Measurements from ENCODE around the gene RCL1.
"Not testable (repeated sequence)": the region's sequence is repeated elsewhere in the genome, so short reads cannot be mapped to it uniquely, and the experiment has no call there.

The RCL1 gene

DNA sequence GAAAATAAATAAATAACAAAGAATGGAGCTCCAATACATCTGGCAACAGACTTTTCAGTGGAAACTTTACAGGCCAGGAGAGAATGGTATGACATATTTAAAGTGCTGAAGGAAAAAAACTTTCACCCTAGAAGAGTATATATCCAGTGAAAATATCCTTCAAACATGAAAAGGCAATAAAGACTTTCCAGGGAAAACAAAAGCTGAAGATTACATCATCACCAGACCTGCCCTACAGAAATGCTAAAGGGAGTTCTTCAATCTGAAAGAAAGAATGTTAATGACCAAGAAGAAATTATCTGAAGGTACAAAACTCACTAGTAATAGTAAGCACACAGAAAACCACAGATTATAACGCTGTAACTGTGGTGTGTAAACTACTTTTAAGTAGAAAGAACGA lies 8.3 kb upstream of the RCL1 start:
- no peak for DNase-seq

DNA sequence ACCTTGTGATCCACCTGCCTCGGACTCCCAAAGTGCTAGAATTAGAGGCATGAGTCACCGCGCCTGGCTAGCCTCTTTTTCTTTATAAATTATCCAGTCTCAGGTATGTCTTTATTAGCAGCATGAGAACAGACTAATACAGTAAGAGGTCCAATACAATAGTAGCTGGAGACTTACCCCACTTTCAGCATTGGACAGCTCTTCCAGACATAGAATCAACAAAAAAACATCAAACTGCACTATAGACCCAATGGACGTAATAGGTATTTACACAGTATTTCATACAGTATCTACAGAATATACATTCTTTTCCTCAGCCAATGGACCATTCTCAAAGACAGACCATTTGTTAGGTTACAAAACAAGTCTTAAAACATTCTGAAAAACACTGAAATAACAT lies 6.1 kb upstream of the RCL1 start:
- no peak for DNase-seq

DNA sequence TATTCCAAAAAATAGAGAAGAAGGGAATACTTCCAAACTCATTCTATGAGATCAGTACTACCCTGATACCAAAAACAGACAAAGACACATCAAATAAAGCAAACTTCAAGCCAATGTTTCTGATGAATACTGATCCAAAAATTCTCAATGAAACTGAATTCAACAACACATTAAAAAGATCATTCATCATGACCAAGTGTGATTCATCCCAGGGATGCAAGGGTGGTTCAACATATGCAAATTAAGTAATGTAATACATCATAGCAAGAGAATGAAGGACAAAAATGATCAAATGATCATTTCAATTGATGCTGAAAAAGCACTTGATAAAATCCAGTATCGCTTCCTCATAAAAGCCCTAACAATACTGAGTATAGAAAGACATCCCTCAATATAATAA lies 4.9 kb upstream of the RCL1 start:
- DNase-seq = no peak

DNA sequence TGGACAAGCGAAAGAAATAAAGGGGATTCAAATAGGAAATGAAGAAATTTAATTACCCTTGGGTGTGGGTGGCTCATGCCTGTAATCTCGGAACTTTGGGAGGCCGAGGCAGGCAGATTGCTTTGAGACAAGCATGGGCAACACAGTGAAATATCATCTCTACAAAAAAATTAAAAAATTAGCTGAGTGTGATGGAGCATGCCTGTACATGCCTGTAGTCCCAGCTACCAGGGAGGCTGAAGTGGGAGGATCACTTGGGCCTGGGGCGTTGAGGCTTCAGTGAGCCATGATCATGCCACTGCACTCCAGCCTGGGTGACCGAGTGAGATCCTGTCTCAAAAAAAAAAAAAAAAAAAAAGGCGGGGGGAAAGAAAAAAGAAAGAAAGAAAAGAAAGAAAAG lies 4.0 kb upstream of the RCL1 start:
- DNase-seq = no peak

DNA sequence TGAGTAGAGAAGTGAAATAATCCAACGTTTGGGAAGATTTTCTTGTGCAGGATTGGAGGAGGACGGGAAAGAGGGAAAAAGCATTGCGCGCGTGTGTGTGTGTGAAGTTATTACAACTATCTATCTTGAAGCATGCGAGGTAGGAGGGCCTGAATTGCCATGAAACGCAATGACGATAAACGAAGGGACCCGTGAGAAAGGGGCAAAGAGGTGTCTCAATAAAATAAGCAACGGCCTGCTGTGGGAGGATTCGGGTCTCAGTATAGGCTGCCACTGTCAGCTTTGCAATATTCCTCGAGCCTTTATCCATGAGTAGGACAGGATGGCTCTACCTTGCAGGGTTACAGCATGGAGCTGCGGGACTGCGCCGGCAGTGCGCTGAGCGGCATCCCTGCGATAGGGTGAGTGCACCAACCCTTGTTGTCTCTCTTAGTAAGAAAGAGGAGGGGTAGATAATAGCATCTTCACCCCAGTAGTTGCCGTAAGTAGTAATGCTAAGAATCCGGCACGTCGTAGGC lies 631 bp upstream of the RCL1 start:
- DNase-seq = no peak

DNA sequence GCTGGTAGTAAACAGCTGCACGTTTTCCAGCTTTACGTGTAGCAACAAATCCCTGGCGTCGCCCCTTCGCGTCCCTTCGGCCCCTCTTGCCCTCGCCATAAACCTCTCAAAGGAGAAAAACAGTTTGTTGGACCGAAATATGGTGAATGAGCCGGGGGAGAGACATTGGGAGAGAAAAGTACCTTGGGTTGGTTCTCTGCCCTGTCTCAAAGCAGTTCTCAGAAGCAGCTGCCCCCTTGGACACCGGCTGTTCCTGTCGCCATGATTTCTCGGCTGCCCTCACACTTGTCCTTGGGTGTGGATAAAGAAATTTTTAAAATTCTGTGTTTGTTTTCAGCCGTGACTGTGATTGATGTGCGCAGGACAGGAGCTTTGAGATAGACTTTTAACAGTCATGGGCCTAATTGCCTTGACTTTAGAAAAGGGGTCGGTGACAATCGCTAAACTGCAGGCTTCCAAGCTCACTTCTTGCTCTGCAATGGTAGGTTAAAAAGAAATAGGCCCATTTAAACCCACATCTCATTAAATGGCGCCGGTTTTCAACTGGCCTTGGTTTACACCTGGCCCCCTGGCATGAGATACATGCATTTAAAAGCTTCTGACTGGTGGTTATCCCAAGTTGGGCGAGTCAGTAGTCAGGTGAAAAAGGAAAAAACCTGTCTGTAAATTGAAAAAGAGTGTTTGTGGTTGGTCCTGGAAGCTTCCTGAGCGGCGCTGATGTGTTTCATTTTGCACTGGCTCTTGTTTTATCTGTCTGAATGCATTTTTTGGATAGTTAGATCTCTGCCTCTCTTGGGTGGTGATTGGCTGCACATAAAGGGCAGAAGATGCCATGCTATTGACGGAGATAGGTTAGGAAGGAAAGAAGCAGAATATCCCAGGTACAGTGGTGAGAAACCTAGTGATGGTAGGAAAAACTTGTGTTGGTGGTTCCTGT lies 983 bp downstream of the RCL1 start:
- no peak for DNase-seq

DNA sequence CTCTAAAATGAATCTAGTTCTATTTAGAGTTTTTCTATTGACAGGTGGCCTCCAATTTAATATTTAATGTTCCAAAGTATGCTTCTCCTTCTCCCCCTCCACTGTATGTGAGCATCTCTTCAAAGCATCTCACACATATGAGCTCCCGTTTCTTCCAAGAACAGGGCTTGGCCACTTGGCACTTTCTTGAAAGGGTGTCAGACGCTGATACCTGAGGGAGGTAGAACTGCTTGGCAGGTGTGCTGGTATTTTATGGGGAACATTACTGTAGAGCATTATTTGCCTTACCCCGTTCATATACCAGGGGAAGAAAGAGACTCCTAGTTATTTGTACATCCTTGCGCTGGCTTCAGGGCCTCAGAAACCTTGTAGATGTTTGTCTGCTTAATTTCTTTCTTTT lies 1.9 kb downstream of the RCL1 start:
- DNase-seq = no peak

DNA sequence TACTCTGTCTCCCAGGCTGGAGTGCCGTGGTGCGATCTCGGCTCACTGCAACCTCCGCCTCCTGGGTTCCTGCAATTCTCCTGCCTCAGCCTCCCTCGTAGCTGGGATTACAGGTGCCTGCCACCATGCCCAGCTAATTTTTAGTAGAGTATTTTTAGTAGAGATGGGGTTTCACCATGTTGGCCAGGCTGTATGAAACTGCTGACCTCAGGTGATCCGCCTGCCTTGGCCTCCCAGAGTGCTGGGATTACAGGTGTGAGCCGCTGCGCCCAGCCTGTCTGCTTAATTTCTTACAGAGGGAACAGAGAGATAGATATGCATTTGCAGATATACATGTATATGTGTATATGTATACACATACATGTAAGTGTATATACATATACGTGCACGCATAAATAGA lies 2.4 kb downstream of the RCL1 start:
- not testable (repeated sequence) for DNase-seq

DNA sequence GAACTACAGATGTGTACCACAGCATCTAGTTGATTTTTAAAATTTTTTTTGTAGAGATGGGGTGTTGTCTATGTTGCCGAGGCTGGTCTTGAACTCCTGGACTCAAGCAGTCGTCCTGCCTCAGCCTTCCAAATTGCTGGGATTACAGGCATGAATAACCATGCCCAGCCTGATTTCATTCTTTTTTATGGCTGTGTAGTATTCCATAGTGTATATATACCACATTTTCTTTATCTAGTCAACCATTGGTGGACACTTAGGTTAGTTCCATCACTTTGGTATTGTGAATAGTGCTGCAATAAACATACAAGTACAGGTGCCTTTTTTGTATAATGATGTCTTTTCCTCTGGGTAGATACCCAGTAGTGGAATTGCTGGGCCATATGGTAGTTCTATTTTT lies 3.8 kb downstream of the RCL1 start:
- no peak for DNase-seq

DNA sequence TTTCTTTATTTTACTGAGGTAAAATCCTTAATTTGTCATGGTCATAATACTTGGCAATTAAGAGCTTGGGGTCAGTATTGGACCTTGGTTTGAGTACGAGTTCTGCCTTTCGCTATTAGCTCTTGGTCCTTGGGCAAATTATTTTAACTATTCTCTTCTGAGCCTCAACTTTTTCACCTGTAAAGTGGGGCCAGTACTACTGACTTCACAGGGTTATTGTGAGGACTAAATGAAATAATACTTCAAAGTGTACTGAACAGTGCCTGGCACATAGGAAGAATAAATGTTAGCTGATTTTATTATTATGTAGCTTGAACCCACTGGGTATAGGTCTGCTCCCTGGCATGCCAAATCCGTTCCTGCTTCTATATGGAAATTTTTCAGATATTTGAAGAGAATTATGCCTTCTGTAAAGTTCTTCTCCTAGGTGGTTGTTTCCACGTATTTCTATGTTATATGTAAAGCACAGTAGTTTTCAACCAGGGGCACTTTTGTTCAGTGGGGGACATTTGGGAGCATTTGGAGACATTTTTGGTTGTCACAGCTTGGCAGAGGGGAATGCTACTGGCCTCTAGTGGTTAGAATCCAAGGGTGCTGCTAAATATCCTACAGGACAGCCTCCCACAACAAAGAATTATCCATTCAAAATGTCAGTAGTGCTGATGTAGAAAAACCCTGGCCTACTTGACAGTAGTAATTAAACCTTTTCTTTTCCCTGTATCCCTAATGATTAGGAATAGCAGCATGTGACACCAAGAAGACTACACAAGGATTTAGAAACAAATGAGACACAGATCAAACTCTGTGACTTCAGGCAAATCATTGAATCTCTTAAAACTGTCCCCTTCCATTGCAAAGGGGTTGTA lies 4.5 kb downstream of the RCL1 start:
- peak; percentile 32 for DNase-seq

DNA sequence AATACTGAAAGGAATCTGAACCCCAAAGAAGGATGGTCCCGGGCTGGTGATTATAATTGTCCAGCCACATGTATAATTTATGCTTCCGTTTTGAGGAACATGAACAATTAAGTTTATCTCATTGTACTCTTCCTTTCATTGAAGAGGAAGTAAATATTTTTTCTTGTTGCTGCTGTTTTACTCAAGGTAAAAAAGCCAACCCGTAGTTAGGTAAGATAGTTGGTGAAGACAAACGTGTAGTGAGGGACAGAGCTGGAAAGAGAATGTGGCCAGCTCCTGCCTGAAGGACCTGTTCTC lies 5.1 kb downstream of the RCL1 start:
- DNase-seq = no peak

DNA sequence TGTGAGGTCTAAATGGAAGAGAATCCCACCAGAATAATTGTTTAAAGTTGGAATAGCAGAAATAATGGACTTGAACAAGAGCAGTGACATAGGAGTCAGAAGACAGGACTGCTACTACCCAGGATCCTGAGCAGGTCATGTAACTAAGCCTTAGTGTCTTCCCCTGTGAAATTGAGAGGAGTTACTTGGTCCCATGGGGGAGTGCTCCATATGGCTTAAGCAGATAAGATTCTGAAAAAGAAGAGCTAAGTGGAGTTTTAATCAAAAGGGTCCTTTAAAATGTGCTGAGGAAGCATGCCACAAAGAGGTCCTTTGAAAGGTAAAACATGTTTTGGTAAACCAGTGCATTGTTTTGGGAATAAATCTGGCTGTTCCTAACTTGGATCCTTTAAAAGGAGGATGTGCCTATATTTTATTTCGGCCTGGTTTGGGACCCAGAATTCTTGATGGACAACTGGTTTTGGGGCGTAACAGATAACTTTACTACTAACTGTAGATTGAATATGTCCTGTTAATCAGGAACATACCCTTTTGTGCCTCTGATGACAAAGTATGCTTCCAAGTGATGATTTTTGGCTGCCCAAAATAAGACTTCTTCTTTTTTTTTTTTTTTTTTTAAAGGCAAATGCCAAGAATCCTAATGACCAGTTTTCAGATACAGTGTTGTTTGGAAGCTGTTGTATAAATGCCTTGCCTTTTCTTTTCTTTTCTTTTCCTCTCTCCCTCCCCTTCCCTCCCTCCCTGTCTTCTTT lies 5.7 kb downstream of the RCL1 start:
- no peak for DNase-seq

DNA sequence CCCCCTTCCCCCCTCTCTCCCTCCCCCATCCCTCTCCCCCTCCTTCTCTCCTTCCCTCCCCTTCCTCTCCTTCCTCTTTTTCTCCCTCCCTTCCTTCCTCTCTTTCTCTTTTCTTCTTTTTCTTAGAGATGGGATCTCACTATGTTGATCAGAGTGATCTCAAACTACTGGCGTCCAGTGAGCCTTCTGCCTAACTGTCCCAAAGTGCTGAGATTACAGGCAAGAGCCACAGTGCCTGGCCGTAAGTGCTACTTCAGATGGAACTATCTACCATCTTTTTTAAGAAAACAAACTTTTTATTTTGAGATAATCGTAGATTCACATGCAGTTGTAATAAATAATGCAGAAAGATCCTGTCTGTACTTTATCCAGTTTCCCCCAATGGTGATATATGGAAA lies 6.3 kb downstream of the RCL1 start:
- no peak for DNase-seq

DNA sequence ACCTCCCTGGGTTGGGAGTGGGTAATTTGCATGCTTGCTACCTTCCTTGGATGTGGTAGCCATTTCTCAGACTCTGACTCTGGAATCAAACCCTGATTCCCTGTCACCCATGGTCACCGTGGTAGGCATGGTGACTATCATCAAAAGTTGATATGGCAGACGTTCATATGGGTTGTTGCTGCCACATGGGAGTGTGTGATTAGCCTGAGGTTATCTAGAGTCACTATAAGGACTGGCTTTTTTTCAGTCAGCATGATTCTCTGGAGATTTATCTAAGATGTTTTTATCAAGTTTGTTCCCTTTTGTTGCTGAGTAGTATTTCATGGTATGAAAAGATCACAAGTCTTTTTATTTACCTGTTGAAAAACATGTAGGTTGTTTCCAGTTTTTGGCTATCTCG lies 7.0 kb downstream of the RCL1 start:
- DNase-seq = no peak

DNA sequence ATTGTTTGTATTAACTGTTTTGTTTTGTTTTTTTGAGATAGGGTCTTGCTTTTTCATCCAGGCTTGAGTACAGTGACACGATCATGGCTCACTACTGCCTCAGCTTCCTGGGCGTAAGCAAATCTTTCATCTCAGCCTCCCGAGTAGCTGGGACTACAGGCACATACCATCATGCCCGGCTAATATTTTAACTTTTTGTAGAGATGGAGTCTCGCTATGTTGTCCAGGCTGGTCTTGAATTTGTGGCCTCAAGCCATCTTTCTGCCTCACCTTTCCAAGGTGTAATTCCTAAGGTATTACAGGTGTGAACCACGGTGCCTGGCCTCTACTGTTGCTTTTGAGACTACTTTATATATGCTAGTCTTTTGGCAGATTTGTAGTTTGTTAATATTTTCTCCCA lies 8.4 kb downstream of the RCL1 start:
- no peak for DNase-seq

DNA sequence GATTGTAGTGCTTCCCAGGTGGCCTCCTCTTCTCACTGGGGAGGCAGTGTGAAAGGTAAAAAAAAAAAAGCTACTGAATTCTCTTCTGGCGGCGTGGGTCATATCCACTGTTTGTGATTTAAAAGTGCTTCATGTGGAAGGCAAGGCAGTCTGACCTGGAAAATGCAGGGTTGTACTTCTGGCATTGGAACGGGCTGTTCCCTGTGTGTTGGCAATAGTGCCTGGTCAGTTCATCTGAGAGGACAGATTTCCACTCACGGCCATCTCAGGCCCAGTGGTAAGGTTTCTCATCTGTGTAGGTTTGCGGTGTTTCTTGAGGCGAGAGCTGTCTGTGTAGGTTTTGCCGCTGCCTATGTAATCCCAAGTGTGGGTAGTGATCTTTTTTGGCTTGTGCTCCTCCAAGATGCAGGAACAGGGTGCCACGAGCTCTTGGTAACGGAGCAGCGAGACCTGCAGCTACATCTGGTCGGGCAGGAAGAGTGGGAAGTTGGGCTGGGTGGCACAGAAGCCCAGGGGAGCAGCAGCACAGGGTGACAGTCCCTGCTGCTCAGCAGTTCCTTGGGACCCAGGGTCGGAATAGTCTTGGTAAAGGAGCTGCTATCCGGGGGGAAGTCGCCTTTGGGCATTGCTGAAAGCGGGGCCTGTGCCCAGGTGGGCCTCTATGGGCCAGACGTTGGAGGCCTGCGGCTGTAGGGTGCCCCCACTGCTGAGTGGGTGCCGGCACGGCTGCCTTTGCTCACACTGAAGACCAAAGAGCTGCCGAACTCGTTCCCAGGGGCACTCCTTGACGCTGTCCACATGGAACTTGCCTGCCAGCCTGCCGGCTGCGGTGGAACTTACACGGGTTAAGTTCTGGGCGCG lies 11.2 kb downstream of the RCL1 start:
- DNase-seq = no peak

DNA sequence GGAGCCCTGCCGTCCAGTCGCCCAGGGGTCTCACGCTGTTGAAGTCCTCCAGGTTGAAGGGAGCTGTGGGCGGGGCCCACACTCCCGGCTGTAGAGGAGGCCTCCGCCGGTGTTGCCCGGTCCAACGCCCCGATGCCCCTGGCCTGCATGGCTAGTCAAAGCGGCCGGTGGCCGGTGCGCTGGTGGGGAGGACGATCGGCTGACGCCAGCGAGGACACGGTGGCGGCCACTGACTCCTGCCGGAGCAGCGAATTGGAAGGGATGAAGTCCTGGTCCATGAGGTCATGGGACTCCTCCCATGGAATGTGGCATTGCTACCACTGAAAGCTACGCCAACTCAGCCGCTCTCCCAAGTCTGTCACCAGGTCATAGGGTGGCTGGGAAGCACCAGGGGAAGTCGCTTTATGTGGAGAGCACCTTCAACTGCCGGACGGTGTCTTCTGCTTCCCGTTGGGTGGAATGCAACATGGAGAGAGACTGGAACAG lies 11.8 kb downstream of the RCL1 start:
- DNase-seq = no peak

DNA sequence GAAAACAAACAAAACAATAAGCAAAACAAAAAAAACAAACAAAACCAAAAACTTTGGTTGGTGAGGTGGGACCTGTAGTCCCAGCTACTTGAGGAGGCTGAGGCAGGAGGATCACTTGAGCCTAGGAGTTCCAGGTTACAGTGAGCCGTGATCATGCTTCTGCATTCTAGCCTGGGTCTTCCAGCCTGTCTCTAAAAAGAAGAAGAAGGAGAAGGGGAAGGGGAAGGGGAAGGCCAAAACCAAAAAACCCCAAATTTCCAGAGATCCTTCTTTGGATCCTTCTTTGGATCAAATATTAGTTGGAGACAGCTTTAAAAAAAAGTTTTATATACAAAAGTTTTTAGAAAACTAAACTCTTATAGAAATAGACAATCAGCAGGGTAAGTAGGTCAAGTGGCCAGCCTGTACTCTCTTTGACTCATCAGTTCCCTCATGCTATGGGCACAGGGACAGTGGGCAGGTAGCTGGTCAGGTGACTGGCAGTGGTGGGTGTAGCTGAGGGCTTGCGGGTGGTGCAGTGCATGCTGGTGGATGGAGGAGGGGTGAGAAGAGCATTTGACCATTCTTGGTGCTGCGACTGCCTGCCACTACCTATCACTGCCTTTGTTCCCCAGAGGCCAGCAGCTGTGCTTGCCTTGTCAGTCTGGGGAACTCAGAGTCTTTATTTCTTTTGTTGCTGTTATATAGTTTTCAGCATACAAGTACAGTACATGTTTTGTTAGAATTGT lies 12.6 kb downstream of the RCL1 start:
- no peak for DNase-seq

DNA sequence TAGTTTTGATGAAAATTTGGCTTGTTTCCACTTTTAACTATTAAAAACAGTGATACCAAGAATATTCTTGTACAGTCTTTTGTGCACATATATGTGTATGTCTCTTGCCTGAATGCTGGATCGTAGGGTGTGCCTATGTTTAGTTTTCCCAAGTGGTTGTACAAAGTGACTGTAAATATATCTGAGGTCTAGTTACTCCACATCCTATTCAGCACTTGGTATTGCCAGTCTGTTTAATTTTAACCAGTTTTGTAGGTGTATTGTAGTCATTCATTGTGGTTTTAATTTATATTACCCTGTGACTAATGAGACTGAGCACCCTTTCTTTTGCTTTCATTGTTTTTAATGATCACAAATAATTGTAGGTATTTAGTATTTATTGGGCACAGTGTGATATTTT lies 17.8 kb downstream of the RCL1 start:
- DNase-seq = no peak

DNA sequence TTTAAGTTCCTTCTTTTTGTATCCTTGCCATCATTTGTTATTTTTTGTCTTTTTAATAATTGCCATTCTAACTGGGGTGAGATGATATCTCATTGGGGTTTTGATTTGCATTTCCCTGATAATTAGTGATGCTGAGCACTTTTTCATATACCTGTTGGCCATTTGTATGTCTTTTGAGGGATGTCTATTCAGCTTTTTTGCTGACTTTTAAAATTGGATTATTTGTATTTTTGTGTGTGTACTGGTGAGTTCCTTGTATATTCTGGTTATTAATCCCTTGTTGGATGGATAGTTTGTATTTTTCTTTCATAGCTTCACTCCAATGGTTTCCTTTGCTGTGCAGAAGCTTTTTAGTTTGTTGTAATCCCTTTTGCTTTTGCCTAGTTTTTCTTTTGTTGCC lies 19.1 kb downstream of the RCL1 start:
- DNase-seq = no peak

DNA sequence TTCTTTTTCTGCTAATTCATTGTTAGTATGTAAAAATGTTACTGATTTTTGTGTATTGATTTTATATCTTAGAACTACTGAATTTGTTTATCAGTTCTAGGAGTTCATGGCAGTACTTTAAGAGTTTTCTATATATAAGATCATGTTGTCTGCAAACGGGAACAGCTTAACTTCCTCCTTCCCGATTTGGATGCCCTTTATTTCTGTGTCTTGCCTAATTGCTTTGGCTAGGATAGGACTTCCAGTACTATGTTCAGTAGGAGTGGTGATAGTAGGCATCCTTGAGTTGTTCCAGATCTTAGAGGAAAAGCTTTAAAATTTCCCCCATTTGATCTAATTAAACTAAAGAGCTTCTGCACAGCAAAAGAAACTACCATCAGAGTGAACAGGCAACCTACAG lies 20.1 kb downstream of the RCL1 start:
- no peak for DNase-seq

DNA sequence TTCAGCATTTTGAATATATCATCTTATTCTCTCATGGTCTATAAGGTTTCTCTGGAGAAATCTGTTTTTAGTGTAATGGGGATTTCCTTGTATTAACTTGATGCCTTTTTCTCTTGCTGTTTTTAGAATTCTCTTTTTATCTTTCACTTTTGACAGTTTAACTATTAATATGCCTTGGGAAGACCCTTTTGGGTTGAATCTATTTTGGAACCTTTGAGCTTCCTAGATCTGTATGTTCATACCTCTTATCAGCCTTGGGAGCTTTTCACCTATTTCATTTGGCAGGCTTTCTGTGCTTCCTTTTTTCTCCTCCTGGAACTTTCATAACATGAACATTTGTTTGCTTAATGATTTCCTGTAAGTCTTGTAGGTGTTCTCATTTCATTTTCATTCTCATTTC lies 22.2 kb downstream of the RCL1 start:
- DNase-seq = no peak

All from NCI-H1092 treated with DMSO at 0.1 percent for 48 hours (cell line).